IPS-NIHi7 (cell line): Measurements from ENCODE around the gene TSNAX.
"Not testable (repeated sequence)": the region's sequence is repeated elsewhere in the genome, so short reads cannot be mapped to it uniquely, and the experiment has no call there.

Source experiments
- DNase-seq: peaks from one replicate; pipeline ENCODE4 v3.0.0; 2012; ENCODE audit warnings: mixed read lengths; ENCODE audit errors: extremely low spot score

TSNAX gene, protein sequence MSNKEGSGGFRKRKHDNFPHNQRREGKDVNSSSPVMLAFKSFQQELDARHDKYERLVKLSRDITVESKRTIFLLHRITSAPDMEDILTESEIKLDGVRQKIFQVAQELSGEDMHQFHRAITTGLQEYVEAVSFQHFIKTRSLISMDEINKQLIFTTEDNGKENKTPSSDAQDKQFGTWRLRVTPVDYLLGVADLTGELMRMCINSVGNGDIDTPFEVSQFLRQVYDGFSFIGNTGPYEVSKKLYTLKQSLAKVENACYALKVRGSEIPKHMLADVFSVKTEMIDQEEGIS

DNA sequence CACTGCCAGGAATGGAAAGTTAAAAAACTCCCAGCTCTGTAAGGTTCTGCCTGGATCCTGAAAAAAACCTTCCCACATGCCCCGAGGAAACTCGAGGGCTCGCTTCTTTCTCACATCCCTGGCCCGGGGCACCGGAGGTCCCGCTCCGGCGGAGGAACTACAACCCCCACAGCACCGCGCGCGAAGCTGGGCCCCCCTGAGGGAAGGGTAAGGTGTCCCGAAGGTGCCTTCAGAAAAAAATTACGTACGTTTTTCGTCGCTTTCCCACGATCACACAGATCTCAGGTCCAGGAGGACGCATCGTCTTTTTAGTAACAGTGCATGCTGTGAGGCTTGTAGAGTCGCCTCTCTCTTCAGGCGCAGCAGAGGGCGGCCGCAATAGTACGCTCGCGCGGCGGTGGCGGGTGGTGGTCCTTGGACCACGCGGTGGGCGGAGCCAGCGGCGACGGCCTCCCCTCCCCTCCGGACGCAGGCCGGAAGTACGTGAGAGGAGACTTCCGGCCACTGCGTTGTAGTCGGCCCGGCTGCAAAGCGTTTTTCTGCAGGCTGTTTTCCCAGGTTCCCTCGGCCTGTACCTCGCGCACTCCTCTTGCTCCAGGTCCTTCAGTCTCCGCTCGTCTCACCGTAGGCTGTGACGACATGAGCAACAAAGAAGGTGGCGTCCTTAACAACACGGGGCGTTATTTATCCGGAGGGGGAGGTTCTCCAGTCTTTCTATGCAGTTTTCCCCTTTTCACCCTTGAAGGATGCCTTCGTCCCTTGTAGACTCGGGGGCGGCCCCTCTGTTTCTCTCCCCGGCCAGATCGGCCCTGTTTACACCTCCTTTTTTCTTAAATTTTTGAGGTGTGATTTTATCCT is at the start of gene TSNAX:
TSS of gene TSNAX (plus strand) at position 498 of the 858 bp plus-strand sequence. CDS start at position 640, 142 bp downstream.
- DNase-seq: peak; percentile 96

DNA sequence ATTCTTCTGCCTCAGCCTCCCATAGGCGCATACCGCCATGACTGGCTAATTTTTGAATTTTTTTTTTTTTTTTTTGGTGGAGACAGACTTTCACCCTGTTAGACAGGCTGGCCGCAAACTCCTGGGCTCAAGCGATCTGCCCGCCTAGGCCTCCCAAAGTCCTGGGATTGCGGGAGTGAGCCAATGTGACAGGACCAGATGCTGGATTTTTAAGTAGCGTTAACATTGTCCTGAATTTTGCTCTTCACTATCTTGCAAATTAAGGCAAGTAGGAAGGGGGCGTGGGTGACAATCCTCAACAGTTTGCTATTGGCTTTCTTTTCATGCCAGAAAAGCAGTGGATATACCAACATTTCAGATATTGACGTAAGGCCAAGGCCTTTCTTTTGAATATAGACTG is 49.7 kb upstream of the TSNAX start:
- DNase-seq: peak; percentile 21

DNA sequence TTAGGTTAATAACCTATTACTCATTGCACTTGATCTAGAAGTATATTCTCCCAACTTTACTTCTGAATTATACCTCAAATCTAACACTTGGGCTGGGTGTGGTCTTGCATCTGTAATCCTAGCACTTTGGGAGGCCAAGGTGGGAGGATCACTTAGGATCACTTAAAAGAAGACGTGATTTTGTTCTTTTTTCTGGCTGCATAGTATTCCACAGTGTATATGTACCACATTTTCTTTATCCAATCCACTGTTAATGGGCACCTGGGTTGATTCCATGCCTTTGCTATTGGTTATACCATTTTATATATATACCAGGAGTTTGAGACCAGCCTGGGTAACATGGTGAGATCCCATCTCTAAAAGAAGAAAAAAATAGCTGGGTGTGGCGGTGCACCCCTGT is 48.5 kb upstream of the TSNAX start:
- DNase-seq: no peak

DNA sequence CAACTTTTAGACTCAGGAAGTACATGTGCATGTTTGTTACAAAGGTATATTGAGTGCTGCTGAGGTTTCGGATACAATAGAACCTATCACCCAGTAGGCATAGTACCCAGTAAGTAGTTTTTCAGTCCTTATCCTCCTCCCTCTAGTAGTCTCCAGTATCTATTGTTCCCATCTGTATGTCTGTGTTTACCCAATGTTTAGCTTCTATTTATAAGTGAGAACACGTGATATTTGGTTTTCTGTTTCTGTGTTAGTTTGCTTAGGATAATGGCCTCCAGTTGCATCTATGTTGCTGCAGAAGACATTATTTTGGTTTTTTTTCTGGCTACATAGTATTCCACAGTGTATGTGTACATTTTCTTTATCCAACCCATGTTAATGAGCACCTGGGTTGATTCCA is 47.2 kb upstream of the TSNAX start:
- DNase-seq: no peak

DNA sequence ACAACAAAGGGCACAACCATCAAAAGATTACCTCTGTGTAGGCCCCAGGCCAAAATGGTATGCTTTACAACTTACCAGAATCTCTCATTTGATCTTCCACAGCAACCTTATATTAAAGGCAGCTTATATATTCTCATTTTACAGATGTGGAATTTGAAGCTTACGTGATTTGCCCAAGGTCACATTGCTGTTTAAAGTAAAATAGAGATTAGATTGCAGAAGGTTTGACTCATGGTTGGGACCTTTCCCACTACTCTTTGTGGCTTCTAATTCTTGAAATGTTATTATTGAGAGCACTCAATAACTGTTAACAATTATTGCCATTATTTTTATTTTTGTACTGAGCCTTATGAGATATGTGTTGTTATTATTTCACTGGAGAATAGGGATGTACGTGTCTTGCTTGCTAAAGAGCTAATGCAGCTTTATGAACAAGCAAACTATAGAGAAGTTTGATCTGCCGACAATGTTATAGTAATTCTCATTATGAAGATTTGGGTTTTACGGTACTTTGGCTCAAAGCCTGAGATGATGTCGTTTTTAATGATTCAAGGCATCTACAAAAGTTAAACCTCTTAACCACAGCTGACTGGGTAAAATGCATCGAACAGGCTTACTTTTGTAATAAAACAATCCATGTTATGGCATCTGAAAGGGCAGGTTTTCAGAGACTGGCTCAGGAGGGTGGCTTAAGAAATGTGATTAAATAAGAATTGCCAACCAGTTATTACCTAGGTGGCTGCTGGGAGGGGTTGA is 43.3 kb upstream of the TSNAX start:
- DNase-seq: no peak

DNA sequence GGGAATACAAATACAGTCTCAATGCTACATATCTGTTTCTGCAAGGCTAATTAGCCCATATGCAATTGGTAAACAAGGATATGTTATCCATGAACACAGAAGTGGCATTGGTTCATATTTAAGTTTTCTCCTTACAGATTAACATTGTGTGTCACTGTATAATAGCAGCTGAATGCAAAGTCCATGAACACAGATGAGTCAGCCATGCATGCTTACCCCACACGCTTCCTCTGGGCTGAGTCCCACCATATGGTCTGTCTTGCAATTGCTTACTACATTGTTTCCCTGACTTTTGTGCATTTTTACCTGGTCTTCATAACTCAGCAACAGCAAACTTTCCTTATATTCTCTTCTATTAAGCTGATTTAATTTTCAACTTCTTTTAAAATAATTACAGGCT is 41.5 kb upstream of the TSNAX start:
- DNase-seq: no peak

DNA sequence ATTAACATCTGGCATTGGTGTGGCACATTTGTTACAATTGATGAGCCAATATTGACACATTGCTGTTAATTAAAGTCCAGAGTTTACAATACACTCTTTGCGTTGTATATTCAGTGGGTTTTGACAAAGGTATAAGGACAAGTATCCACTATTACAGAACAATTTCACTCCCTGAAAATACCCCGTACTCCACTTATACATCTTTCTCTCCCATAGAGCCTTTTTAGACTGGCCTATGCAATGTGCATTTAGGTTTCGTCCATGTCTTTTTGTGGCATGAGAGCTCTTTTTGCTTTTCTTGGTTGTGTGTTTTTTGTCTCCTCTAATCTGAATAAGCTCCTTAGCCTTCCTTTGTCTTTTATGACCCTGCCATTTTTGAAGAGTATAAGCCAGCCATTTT is 40.6 kb upstream of the TSNAX start:
- DNase-seq: no peak

DNA sequence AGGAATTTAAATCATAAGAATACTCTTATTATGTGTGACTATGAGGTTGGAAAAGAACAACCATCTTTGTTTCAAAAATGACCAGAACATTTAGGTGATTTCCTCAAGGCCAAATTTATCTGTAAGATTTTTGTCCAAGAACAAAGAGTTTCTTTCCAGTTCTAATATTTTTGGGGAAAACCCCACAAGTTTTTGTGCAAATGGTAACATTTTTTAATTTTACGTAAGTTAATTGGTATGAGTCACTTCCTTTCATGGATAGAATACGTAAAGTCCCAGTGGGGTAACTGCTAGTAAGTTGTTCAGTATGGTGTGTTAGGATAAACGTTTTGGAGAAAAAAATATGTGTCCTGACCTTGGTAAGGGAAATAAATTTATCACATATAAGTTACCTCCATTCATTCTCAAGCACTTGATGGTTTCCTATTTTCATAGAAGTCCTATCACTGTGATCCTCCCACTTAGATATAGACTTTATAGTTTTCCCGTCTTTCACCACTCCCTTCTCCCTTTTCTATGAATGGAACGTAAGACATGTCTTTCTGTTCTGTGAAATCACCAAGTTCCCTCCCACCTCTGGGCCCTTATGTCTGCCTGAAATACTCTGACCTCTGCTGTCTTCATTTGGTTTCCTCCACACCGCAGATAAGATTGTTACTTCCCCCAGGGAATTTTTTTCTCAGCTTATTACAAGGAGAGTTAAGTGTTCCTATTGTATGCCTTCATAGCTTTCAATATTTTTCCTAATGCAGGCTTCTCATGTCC is 34.9 kb upstream of the TSNAX start:
- DNase-seq: peak; percentile 31

DNA sequence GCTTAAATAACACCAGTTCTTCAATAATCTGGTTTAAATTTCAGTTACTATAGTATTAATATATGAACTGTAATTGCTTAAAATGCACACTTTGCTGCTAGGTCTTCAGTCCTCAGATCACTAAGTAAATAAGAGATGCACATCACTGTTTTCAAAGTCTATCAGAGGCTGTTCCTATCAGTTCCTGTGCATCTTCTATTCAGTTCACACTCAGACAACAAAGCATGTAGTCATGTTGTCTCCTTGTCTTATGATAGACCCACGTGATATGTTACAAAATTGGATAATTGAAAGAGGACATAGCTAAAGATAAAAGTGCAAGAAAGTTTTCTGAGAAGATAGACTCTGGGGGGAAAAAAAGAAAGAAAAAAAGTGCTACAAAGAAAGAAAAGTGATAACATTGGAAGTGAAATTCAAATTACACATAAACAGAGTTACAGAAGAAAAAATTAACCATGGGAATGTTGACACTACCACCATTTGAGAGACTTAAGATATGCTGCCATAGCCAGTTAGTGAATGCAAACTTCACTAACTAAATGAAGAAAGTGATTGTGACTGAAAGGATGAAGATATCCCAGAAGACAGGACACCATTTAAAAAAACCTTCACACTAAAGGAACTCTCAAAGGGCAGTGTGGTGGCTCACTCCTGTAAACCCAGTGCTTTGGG is 33.9 kb upstream of the TSNAX start:
- DNase-seq: no peak

DNA sequence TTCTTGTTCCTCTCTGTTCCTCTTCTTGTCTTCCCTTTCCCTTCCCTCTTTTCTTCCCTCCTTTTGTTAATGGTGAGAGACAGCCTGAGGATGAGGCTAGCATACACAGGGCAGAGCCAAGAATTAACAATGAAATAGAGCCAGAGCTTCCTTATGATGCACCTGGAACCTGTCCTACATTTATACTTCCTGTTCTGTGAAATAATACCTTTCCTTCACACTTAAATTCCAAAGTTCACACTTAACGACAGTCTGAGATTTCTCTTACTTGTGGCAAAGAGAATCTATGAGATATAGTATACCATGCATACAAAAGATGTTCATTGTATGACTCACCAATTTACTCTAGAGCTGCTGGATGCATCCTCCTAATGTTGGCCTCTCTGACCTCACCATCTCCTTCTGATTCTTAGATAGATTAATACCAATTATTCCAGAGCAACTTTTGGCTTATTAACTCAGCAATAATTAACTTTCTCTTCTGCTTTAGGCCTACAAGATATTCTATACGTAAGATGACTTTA is 30.8 kb upstream of the TSNAX start:
- no peak for DNase-seq

DNA sequence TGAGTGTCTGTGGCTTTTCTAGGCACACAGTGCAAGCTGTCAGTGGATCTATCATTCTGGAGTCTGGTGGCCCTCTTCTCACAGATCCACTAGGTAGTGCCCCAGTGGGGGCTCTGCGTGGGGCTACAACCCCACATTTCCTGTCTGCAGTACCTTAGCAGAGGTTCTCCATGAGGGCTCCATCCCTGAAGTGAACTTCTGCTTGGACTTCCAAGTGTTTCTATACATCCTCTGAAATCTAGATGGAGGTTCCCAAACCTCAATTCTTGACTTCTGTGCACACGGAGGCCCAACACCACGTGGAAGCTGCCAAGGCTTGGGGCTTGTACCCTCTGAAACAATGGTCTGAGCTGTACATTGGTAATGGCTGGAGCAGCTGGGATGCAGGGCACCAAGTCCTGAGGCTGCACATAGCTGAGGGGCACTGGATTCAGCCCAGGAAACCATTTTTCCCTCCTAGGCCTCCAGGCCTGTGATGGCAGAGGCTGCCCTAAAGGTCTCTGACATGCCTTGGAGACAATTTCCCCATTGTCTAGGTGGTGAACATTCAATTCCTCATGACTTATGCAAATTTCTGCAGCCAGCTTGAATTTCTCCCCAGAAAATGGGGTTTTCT is 29.2 kb upstream of the TSNAX start:
- no peak for DNase-seq

DNA sequence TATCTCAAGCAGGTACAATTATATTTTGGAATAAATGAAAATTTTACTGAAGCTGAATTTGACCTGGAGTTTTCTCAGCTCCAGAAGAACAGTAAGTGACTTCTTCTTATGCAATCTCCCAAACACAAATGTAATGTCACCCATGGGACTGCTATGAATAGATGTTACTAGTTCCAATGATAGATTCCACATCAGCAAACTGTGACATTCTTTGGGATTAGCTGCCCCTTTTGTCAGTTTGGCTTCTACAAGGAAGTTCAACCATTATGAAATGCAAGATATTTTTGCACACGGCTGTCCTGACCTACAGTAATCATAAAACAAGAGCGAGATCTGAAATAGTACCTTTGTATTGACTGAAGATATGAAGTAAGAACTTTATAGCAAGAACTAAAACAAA is 27.8 kb upstream of the TSNAX start:
- no peak for DNase-seq

DNA sequence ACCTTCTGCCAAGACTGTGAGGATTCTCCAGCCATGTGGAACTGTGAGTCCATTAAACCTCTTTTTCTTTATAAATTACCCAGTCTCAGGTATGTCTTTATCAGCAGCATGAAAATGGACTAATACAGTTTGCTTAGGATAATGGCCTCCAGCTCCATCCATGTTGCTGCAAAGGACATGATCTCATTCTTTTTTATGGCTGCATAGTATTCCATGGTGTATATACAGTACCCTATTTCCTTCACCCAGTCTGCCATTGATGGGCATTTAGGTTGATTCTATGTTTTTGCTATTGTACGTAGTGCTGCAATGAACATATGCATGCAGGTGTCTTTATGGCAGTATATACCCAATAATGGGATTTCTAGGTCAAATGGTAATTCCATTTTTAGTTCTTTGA is 25.3 kb upstream of the TSNAX start:
- not testable (repeated sequence) for DNase-seq

DNA sequence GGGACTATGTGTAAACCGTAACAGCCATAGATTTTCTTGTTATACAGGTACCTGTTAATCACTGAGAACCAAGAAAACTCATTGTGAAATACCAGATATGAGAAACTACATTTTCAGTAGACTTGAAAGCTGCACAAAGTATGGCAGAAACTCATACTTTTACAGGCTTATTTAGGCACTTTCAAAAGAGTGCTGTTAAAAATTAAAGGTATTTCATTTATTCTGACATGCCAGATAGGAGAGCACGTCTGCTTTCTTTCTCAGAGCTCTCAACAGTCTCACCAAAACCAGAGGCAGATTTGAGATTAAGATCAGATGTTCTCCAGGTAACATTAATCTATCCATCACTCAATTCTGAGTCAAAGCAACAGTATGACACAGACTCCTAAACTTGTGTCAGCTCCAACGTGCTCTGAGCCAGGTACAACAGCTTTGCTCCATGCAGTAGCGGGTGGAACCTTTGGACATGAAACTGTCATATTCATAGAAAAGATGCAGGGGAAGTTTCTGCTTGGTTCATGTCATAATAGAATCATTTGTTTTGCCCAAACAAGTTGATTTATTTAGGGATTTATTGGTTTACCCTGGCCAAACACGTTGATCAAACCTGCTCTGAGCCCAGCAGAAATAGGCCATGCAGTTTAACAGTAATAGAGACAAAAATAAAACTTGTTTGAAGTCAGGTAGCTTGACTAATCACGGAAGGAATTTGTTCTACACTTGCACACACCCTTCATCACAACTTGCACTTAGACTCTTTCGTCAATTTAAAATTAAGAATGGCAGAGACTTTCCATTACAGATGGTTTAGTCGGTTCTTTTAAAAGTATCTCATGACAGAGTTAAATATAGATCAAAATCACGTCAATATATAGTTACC is 20.8 kb upstream of the TSNAX start:
- no peak for DNase-seq

DNA sequence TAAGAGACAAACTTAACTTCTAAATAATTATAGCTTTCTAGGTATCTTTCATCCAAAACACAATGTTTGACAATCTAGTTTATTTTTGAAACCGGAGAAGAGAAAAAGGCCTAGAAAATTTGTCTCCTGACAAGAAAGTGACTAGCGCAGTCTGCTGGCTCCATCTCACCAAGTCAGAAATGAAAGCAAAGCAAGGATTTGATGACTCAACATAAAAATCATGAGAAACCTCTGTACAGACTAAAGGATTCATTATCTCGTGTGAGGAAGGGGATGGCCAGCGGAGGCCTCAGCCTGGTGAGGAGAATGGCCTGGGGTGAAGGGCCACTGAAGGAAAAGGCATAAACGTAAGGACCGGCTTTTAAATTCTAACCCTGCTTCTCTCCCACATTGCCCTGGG is 20.0 kb upstream of the TSNAX start:
- no peak for DNase-seq

DNA sequence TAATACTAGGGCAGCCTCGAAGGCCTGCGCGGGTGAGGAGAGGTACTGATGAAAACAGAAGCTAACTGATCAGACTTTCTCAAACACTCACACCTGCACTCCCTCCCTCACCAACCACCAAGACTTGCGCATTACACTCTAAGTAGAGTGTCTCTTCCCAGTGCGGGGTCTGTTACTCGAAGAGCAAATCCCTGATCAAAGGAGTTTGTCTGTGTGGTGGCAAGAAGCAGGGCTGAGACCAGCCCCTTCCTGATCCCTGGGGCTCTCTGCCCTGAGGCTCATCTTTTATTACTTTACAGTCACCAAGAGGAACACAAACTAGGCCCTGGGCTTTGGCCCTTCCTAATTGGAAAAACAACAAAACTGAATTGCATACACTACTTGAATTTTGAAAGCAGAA is 19.5 kb upstream of the TSNAX start:
- peak; percentile 27 for DNase-seq

DNA sequence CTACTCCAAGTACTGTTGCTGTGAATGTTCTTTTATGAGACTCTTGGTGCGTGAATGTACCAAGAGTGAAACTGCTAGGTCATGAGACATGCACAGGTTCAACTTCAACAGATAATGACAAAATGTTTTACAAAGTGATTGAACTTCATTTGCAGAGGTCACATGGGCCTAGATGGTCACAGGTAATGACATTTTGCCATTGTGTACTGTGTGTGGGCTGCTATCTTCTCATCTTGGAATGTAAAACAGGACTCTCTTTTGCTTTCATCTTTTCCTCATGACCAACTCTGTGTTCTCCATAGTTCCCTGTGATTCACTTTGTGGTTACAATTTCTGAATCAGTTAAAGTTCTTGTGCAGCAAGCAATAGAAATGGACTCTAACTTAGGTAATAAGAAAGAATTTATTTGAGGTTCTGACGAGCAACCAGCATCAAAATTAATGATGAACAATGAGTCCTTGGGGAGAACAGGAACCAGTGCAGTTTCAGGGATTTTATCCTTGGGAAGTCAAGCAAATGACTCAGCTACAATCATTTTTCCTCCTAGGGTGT is 16.2 kb upstream of the TSNAX start:
- no peak for DNase-seq

DNA sequence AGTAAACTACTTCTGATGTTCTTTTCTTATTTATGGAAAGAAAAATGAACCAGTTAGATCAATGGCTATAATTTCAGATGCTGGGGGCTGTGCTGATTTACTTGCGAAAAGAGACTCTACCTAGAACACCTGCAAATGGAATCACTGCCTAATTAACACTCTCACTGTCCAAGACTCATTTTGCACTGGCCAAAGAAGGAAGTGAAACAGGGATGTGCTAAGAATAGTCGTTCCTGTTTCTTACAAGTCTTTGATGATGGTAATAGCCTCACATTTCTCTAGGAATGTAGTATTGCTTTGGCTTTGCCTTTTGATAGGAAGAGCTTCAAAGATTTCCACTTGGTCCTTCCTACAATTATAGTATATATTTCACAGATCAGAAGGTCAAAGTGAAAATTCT is 12.7 kb upstream of the TSNAX start:
- no peak for DNase-seq

DNA sequence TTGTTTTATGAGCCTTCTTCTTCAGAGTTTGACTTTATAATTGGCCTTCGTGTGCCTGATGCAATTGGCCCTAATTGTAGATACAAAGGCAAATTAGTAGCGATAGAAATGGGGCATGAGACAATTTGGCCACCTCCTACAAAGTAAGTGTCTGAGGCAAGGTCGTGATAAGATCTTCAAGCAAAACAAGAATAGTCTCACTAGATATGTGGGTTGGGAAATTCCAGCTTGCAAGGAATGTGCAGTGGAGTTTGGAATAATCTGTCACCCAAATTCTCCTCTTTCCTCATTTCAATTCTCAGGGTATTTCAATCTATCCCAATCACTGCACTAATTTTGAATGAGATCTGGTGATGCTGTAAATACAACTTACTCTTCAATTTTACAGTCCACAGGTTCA is 11.4 kb upstream of the TSNAX start:
- no peak for DNase-seq
